ENCODE data around the gene GTF2B. TPM values are rescaled to one million over a fixed set of nuclear protein-coding genes. Genes with fewer than 3 reads are reported as not detected.

GTF2B gene
- total RNA-seq, 1 donor from 2014 or later: 25.4 TPM

Other genes with a start within 250 kb of the GTF2B start
- 43.7 TPM for gene PKN2, start 207.3 kb downstream of the GTF2B start, total RNA-seq
- gene KYAT3, start 101.1 kb upstream of the GTF2B start, total RNA-seq: 28.1 TPM
- 31.3 TPM for gene RBMXL1, start 101.1 kb upstream of the GTF2B start, total RNA-seq
- gene GBP3, start 131.3 kb upstream of the GTF2B start, total RNA-seq: 10.3 TPM
- gene GBP1, start 173.6 kb upstream of the GTF2B start, total RNA-seq: 21.5 TPM
- gene GBP2, start 234.5 kb upstream of the GTF2B start, total RNA-seq: 45.9 TPM

Data from mesenteric fat pad (tissue), 1 donor.